SU-DHL-6 (cell line): ENCODE results near the gene MPND.

ENCODE experiments used
- H2AFZ ChIP-seq: fragments of 200-600 bp; sonication (generic); 2 replicates; pipeline ENCODE4 v1.6.1; 2014; ENCODE audit warnings: low read depth, mild to moderate bottlenecking, moderate library complexity, mixed read lengths, antibody characterized with exemption, low read length; ENCODE audit not compliant: severe bottlenecking
- H3F3A ChIP-seq: fragments of 200-600 bp; shearing (Covaris generic); 2 replicates; pipeline ENCODE4 v1.6.0; 2016; ENCODE audit warnings: antibody characterized with exemption, mild to moderate bottlenecking; ENCODE audit not compliant: insufficient read depth
- H3K27ac ChIP-seq: fragments of 200-600 bp; sonication (generic); 2 replicates; pipeline ENCODE4 v1.5.1; 2016; ENCODE audit warnings: low read depth, mild to moderate bottlenecking, low read length, moderate library complexity, mixed read lengths
- H3K27me3 ChIP-seq: fragments of 200-600 bp; sonication (generic), shearing (Covaris generic); 2 replicates; pipeline ENCODE4 v1.6.0; 2014; ENCODE audit warnings: mild to moderate bottlenecking, low read length
- H3K36me3 ChIP-seq: fragments of 200-600 bp; sonication (generic); 2 replicates; pipeline ENCODE4 v1.6.1; 2014; ENCODE audit warnings: mild to moderate bottlenecking, low read length, mixed read lengths
- H3K4me2 ChIP-seq: fragments of 300-600, 200-600 bp; shearing (Covaris generic), sonication (generic); 2 replicates; pipeline ENCODE4 v1.6.0; 2014; ENCODE audit warnings: low read length, low read depth, mild to moderate bottlenecking; ENCODE audit not compliant: poor library complexity, severe bottlenecking
- H3K4me3 ChIP-seq: fragments of 200-600 bp; sonication (generic); 2 replicates; pipeline ENCODE4 v1.5.1; 2014; ENCODE audit warnings: antibody characterized with exemption, low read length, mild to moderate bottlenecking, mixed read lengths; ENCODE audit not compliant: insufficient read depth, poor library complexity, severe bottlenecking
- H3K79me2 ChIP-seq: fragments of 200-600 bp; sonication (generic); 2 replicates; pipeline ENCODE4 v1.6.1; 2014; ENCODE audit warnings: mild to moderate bottlenecking, low read length, moderate library complexity; ENCODE audit not compliant: insufficient read depth
- H3K9ac ChIP-seq: fragments of 200-600 bp; sonication (generic); 2 replicates; pipeline ENCODE4 v1.7.0; 2014; ENCODE audit warnings: mild to moderate bottlenecking, low read length
- H3K9me2 ChIP-seq: fragments of 200-600 bp; sonication (generic); replicated peaks from 2 replicates; pipeline ENCODE4 v1.6.1; 2014; ENCODE audit warnings: low read length; ENCODE audit not compliant: insufficient read depth
- H3K9me3 ChIP-seq: fragments of 200-600 bp; sonication (generic); 2 replicates; pipeline ENCODE4 v1.6.1; 2014; ENCODE audit warnings: low read length, mixed read lengths; ENCODE audit not compliant: insufficient read depth
- H4K20me1 ChIP-seq: fragments of 200-600 bp; sonication (generic); 2 replicates; pipeline ENCODE4 v1.6.1; 2014; ENCODE audit warnings: low read depth, mild to moderate bottlenecking, antibody characterized with exemption, low read length, moderate library complexity, mixed read lengths
- EZH2phosphoT487 ChIP-seq: fragments of 200-600 bp; sonication (generic), shearing (Covaris generic); conservative IDR thresholded peaks from 2 replicates; pipeline ENCODE4 v1.6.1; 2018; ENCODE audit warnings: mild to moderate bottlenecking, antibody characterized with exemption, low read length, moderate library complexity, mixed read lengths
- TF ChIP-seq, protein P1 (sequence below): fragments of 200-600 bp; sonication (generic); IDR thresholded peaks from one replicate; pipeline ENCODE4 v1.5.1; 2017; ENCODE audit warnings: antibody characterized with exemption, mild to moderate bottlenecking, low read length, moderate library complexity; ENCODE audit not compliant: insufficient read depth, poor library complexity, severe bottlenecking

The MPND gene

DNA sequence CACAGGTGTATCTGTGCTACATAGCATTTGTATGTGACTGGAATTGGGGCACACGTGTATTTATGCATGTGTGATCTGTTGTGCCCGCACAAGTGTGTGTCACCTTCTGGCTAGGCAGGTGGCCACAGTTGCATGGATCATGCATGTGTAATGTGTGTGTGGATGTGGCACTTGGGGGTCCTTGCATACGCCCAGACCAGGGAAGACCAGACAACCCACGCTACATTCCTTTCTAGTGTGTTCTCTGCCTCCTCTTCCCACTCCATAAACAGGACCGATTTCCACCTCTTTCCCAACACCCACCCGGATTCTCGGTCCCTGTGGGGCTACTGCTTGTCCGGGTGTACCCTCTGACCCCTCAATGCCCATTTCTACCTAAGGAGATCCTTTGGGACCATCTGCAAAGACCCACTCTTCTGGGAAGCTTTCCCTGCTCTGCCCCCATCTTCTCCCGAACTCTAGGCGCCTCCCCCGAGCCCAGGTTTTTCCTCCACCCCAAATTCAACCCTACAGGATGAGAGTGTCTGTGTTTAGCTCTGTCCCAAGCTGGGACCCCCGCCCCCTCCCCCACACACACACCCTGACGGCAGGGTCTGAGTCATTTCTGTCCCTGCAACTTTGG lies 17.0 kb upstream of the MPND start:
- H3K79me2 ChIP-seq, result no peaks in the 10 kb centered on the region
- H3K4me2 ChIP-seq, result no peak overlapping the region
- no peak overlapping the region for H3K27ac ChIP-seq
- no peak overlapping the region for H3K4me3 ChIP-seq
- no peaks in the 10 kb centered on the region for H3K36me3 ChIP-seq
- H2AFZ ChIP-seq, result no peak overlapping the region
- H4K20me1 ChIP-seq, result no peaks in the 10 kb centered on the region
- H3K27me3 ChIP-seq, result no peaks in the 10 kb centered on the region
- no peaks in the 10 kb centered on the region for H3K9me3 ChIP-seq
- no peak overlapping the region for H3K9ac ChIP-seq
- H3K9me2 ChIP-seq, result no peaks in the 10 kb centered on the region
- no peaks in the 10 kb centered on the region for H3F3A ChIP-seq
- TF ChIP-seq, protein P1, sequence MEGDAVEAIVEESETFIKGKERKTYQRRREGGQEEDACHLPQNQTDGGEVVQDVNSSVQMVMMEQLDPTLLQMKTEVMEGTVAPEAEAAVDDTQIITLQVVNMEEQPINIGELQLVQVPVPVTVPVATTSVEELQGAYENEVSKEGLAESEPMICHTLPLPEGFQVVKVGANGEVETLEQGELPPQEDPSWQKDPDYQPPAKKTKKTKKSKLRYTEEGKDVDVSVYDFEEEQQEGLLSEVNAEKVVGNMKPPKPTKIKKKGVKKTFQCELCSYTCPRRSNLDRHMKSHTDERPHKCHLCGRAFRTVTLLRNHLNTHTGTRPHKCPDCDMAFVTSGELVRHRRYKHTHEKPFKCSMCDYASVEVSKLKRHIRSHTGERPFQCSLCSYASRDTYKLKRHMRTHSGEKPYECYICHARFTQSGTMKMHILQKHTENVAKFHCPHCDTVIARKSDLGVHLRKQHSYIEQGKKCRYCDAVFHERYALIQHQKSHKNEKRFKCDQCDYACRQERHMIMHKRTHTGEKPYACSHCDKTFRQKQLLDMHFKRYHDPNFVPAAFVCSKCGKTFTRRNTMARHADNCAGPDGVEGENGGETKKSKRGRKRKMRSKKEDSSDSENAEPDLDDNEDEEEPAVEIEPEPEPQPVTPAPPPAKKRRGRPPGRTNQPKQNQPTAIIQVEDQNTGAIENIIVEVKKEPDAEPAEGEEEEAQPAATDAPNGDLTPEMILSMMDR, result no peak
- no peak for TF ChIP-seq EZH2phosphoT487

DNA sequence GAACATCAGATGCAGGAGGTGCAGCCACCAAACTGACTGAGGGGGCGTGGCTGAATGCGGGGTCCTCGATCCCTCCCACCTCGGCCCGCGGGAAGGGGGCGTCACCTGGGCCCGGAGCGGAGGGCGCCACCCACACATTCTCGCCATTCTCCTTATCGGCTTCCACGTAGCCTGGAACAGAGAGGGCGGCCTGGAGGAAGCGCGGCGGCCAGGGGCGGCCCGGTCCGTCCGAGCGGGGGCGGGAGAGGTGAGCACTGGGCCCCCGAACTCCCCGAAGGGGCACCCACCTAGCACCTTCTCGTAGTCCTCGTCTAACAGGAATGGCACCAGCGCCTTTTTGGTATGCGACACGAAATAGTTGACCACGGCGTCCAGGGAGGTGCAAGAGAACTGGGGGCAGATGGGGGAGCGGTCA lies 16.5 kb upstream of the MPND start:
- no peak for TF ChIP-seq EZH2phosphoT487
- TF ChIP-seq, protein P1, result no peak
- no peaks in the 10 kb centered on the region for H3K27me3 ChIP-seq
- H3K79me2 ChIP-seq, result no peaks in the 10 kb centered on the region
- no peaks in the 10 kb centered on the region for H3K36me3 ChIP-seq
- no peak overlapping the region for H3K4me3 ChIP-seq
- no peak overlapping the region for H2AFZ ChIP-seq
- H3K9ac ChIP-seq, result no peak overlapping the region
- H3K27ac ChIP-seq, result no peak overlapping the region
- no peaks in the 10 kb centered on the region for H3F3A ChIP-seq
- H3K4me2 ChIP-seq, result no peak overlapping the region
- no peaks in the 10 kb centered on the region for H4K20me1 ChIP-seq
- no peaks in the 10 kb centered on the region for H3K9me2 ChIP-seq
- H3K9me3 ChIP-seq, result no peaks in the 10 kb centered on the region

DNA sequence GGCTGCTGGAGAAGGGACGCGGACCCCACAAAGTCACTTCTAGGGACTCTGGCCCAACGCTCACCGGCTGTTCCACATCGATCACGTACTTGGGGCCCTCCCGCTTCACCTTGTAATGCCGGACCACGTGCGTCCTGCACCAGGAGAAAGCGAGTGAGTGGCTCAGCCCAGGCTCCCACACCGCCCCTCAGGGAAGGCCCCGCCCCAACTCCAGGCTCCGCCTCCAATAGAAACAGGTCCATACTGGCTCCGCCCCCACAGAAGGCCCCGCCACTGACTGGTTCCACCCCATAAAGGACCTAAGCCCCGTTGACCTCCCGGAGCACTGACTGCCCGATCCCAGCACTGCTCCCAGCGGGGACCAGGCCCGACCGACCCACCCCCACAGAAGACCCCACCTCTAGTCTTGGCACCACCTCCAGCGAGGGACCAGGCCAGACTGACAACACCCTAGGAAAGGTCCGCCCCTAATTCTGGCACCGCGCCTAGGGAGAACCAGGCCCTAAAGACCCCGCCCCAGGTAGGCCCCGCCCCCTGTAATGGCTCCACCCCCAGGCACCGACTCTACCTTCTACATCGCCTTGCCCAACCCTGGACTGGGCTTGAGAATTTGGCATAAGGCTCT lies 16.0 kb upstream of the MPND start:
- no peak overlapping the region for H3K9ac ChIP-seq
- no peak overlapping the region for H2AFZ ChIP-seq
- TF ChIP-seq, protein P1, result no peak
- no peak for TF ChIP-seq EZH2phosphoT487

More for the DNA sequence above, 16.0 kb upstream of the MPND start:
- Histone ChIP-seq H3K4me3 (no peak overlapping the region), H3K79me2 (no peaks in the 10 kb centered on the region), H4K20me1 (no peaks in the 10 kb centered on the region), H3K4me2 (no peak overlapping the region), H3K36me3 (no peaks in the 10 kb centered on the region), H3K9me2 (no peaks in the 10 kb centered on the region), H3K27me3 (no peaks in the 10 kb centered on the region), H3K27ac (no peak overlapping the region), H3K9me3 (no peaks in the 10 kb centered on the region), H3F3A (no peaks in the 10 kb centered on the region)
